Testis (tissue), 2 donors: Measurements from ENCODE around the gene GPR176.

Experiments
- POLR2A ChIP-seq: fragments of 450-650 bp; IDR thresholded peaks from one replicate; pipeline ENCODE4 v1.6.1; 2017; ENCODE audit warnings: antibody characterized with exemption, mild to moderate bottlenecking, moderate library complexity
- TF ChIP-seq, protein P1 (sequence below), 3 experiments: fragments of 450-650 bp in 2 of 3; fragments of 200-600 bp in 1 of 3; sonication (generic) in 1 of 3; IDR thresholded peaks; one replicate each; pipeline ENCODE4 v1.5.1; 2016 to 2019; ENCODE audit warnings: antibody characterized with exemption in 3 of 3, mild to moderate bottlenecking in 2 of 3, moderate library complexity in 1 of 3

DNA sequence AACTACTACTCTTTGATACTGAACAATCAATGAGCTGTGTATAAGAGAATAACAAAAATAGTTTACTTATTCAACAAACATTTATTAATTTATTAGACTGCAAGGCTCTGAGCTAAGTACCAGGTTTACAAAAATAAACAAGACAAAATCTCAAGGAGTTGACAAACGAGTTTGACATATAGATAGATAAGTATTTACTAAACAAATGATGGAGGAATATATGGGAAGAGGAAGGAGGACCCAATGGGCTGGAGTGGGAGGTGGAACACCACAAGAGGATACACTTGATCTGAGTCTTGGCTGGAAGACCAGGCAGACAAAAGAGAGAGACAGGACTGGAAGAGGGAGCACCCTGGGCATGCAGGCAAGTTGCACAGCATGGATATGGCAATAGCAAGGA, 89.9 kb downstream of the GPR176 start:
- TF ChIP-seq, protein P1, sequence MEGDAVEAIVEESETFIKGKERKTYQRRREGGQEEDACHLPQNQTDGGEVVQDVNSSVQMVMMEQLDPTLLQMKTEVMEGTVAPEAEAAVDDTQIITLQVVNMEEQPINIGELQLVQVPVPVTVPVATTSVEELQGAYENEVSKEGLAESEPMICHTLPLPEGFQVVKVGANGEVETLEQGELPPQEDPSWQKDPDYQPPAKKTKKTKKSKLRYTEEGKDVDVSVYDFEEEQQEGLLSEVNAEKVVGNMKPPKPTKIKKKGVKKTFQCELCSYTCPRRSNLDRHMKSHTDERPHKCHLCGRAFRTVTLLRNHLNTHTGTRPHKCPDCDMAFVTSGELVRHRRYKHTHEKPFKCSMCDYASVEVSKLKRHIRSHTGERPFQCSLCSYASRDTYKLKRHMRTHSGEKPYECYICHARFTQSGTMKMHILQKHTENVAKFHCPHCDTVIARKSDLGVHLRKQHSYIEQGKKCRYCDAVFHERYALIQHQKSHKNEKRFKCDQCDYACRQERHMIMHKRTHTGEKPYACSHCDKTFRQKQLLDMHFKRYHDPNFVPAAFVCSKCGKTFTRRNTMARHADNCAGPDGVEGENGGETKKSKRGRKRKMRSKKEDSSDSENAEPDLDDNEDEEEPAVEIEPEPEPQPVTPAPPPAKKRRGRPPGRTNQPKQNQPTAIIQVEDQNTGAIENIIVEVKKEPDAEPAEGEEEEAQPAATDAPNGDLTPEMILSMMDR (IDR thresholded peaks at IDR 0.05): no peak
- no peak for TF ChIP-seq POLR2A
